Sigmoid colon (tissue), 4 donors: Measurements from ENCODE around the gene TRAPPC3L.

Experiments used
- EP300 ChIP-seq, 4 donors: sonication (generic); formaldehyde crosslinking; IDR thresholded peaks; one replicate each; pipeline ENCODE4 v1.6.1; 2017; ENCODE audit warnings: antibody characterized with exemption in 4 of 4
- POLR2A ChIP-seq, 2 donors: fragments of 450-650 bp; IDR thresholded peaks; one replicate each; pipeline ENCODE4 v1.6.1; 2016; ENCODE audit warnings: antibody characterized with exemption in 2 of 2, mild to moderate bottlenecking in 2 of 2, moderate library complexity in 2 of 2
- TF ChIP-seq, protein P1 (sequence below), 4 experiments: fragments of 450-650 bp in 3 of 4; fragments of 200-600 bp in 1 of 4; IDR thresholded peaks; one replicate each; pipeline ENCODE4 v1.5.1; 2016 to 2019; ENCODE audit warnings: antibody characterized with exemption in 4 of 4, mild to moderate bottlenecking in 3 of 4, moderate library complexity in 2 of 4

DNA sequence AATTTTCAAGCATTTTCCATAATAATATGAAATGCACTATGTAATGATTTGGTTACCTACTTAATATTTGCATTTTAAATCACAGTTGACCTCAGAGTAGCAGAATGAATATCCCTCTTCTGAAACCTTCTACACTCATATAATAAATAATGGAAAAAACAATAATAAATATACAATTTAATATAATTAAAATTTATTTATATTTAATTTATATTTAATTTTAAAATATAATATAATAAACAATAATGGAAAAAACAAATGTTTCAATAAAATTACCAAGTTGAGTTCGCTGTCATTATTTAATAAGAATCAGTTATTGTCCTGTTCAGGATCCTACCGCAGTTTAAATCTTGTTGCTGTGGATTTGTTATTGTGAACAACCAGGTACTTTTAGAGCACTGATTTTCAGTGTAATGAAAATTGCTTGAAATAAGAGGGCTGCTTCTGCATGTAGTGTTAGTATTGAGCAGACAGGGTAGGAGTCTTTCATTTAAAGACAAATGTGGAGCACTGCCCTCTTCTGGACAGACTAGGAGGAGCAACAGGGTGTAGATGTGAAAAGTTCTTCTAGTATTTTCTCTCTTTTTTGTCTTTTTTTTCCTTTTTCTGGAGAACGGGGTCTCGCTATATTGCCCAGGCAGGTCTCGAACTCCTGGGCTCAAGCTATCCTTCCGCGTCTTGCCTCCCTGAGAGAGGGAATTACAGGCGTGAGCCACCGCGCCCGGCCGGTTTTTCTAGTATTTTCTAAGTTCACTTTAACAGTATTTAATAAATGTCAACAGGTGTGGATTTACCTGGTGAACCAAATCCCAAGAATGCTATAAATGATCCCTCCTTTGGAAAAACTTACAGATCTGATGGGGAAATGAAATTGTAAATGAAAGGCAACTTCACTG lies 13.6 kb downstream of the TRAPPC3L start:
- no peak for TF ChIP-seq POLR2A (IDR thresholded peaks at IDR 0.05)
- TF ChIP-seq, protein P1, sequence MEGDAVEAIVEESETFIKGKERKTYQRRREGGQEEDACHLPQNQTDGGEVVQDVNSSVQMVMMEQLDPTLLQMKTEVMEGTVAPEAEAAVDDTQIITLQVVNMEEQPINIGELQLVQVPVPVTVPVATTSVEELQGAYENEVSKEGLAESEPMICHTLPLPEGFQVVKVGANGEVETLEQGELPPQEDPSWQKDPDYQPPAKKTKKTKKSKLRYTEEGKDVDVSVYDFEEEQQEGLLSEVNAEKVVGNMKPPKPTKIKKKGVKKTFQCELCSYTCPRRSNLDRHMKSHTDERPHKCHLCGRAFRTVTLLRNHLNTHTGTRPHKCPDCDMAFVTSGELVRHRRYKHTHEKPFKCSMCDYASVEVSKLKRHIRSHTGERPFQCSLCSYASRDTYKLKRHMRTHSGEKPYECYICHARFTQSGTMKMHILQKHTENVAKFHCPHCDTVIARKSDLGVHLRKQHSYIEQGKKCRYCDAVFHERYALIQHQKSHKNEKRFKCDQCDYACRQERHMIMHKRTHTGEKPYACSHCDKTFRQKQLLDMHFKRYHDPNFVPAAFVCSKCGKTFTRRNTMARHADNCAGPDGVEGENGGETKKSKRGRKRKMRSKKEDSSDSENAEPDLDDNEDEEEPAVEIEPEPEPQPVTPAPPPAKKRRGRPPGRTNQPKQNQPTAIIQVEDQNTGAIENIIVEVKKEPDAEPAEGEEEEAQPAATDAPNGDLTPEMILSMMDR (IDR thresholded peaks at IDR 0.05): peak; percentile 35 to 73 (median 66)
- TF ChIP-seq EP300 (IDR thresholded peaks at IDR 0.05): no peak
